Stimulated activated CD4-positive, alpha-beta T cell treated with anti-CD3 and anti-CD28 coated beads, Interleukin-2, amount 100 ng/mL, for 48 hours (primary cell): ENCODE data around the gene CYB5D1.

Experiments used
- DNase-seq, 2 donors: peaks; one replicate each; pipeline ENCODE4 v3.0.0-alpha.2; 2020

Gene CYB5D1

DNA sequence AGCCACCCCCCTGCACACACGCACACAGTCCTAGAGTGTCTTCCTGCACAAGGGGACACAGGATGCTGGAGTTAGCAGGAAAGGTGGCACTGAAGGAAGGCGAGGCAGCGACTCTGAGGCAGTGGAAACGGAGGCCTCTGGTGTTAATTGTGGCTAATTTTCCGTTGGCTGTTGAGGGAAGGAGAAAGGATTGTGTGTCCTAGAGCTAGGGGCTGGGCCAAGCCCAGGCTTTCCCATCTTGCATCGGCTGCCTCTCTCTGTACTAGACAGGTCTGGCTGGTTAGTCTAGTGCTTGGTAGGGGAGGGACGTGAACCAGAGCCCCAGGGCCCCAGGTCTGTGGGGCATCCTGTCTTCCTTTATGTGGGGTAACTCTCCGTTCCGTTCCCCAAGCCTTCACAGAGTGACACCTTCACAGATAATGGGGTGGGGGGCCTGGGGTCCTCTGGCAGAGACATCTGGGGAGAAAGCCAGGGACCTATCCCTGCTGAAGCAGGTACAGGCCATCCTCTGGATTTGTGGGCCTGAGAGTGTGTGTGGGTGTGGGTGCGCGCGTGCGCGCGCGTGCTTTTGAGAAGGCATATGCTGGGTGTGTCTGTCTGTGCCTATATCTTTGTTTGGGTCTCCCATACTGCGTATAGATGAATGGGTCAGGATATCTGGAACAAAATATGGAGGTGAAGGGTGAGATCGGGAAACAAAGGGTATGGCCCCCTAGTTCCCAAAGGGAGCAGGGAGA, 30.5 kb downstream of the CYB5D1 start, which contains the start of gene CHD3:
TSS of gene CHD3 (plus strand) at position 606 of the 737 bp plus-strand sequence. CDS start 212 bp downstream, outside the sequence.
- peak; percentile 49 for DNase-seq

DNA sequence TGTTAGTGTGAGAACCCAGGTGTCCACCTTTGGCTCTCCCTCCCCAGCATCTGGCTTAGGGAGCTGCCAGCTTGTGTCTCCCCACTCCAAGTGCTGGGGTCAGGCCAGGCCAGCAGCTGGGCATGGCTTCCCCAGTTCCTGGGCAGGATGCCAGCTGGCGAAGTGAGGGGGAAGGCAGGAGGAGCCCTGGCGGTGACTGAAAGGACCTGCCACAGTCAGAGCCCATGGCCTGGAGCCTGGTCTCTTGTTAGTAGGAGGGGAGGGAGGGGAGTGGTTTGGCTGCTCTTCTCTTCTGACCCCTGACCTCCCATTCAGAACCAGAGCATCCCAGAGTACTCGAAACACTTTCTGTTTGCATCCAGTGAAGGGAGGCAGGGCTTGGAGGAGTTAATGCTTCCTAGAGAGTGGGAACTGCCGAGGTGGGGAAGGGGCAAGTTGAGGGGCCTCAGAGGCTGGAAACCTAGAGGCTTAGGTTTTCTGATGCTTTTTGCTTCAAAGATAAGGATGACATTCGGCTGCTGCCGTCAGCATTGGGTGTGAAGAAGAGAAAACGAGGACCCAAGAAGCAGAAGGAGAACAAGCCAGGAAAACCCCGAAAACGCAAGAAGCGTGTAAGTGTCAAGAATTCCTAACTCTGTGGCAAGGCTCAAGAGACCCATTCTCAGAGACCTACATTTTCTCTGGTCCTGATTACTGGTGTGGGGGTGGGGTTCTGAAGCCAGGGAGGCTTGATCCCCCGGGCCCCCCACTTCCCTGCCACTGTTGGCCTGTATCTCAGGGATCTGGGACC, 31.6 kb downstream of the CYB5D1 start:
- DNase-seq: peak; percentile 29 to 40

- no peak for DNase-seq
These were observed 35.5 kb downstream of the CYB5D1 start for GRCh38 chr17:7893187-7893880.

- no peak for DNase-seq
These were observed 36.4 kb downstream of the CYB5D1 start for GRCh38 chr17:7894226-7894625.

DNA sequence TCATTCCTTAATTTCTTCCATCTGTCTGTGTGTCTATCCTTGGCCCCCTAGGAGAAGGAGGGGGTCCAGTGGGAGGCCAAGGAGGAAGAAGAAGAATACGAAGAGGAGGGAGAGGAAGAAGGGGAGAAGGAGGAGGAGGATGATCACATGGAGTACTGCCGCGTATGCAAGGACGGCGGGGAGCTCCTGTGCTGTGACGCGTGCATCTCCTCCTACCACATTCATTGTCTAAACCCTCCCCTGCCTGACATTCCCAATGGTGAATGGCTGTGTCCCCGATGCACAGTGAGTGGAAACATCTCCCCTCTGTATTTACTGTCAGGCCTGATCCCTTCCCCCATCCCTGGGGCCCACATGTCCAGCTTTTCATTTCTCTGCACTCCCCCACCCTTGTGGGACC, 37.1 kb downstream of the CYB5D1 start:
- no peak for DNase-seq

DNA sequence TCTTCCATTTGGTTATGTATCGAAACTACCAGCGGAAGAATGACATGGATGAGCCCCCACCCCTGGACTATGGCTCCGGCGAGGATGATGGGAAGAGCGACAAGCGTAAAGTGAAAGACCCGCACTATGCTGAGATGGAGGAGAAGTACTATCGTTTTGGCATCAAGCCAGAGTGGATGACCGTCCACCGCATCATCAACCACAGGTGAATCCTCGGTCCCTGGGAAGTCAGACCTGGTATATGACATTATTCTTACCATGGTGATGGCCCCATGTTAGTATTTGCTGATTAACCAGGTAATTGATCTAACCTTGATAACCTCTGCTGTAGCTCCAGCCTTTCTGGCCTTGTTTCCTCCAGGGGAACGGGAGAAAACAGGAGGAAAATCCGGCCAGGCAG, 39.3 kb downstream of the CYB5D1 start:
- DNase-seq: no peak

- DNase-seq: no peak
These were observed 40.0 kb downstream of the CYB5D1 start for GRCh38 chr17:7897773-7898172.

GRCh38 chr17:7903154-7904103, 45.6 kb downstream of the CYB5D1 start:
- no peak for DNase-seq

- no peak for DNase-seq
These were observed 51.3 kb downstream of the CYB5D1 start for GRCh38 chr17:7909089-7909488.

- no peak for DNase-seq
These were observed 52.5 kb downstream of the CYB5D1 start for GRCh38 chr17:7910281-7910680.

DNA sequence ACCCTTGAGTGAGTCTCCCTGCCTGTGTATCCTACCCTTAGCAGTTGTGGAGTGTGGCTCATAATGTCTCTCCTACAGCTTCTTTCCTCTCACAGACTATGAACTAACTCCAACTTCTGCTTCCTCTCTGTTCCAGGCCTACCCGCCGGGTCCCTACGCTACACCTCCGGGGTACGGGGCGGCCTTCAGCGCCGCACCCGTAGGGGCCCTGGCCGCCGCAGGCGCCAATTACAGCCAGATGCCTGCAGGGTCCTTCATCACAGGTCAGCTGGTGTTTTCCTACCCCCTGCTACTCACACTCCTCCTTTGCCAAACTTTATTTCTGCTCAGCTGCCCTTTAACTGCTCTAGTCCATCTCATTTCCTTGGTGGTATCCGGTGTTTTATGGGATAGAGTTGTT, 52.9 kb downstream of the CYB5D1 start:
- DNase-seq: no peak

DNA sequence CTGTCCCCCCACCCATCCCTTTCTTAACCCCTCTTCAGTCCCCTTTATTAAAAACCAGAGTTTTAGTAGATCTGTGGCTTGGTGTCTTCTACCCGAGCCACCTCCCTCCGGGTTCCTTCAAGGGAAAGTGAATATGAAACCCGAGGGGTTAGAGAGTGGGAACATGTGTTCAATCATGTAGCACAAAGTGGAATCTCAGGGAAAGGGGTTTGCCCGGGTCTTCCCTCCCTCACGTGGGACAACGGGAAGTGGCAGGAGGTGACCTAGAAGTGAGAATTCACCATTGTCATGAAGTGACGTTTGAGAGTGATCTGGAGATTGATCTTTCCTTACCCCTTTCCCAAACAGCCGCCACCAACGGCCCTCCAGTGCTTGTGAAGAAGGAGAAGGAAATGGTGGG, 53.3 kb downstream of the CYB5D1 start:
- DNase-seq: no peak
